Activated CD4-positive, alpha-beta T cell treated with anti-CD3 and anti-CD28 coated beads for 1 hour (primary cell): Measurements from ENCODE around the gene SLAMF8.

Experiments
- DNase-seq: peaks from one replicate; pipeline ENCODE4 v3.0.0-alpha.2; 2020

Gene SLAMF8

GRCh38 chr1:159849626-159850366, 23.1 kb downstream of the SLAMF8 start:
- DNase-seq: no peak

GRCh38 chr1:159851407-159851806, 24.7 kb downstream of the SLAMF8 start:
- no peak for DNase-seq

DNA sequence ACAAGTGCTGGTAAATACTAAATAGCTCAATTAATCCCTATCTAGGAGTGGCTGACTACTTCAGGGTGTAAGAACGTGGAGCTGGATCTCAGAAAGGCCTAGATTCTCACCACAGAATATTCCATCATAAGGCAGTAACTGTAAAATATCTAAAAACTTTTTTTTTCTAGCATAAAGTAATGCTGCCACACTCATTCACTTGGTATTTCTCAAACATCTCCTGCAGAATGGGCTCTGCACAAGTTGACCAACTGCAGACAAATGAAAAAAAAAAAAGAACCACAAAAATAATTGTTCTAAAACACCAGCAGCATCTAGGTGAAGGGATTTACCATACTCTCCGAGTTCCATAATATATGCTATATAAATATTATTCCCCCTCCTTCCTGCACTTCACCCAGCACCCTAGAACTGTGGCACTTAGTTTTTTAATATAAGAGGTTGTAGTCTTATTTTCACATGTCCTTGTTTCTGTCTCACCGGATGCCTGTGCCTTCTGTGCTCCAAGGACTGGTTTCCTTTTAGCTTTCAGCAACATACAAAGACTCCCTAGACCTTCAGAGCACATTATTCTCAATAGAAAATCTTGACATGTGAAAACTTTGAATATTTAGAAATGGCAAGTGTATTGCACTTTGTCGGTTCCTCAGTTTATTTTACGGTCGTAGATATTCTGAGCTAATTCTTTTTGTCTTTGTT, 26.9 kb downstream of the SLAMF8 start:
- no peak for DNase-seq

GRCh38 chr1:159854116-159854692, 27.5 kb downstream of the SLAMF8 start:
- DNase-seq: no peak

DNA sequence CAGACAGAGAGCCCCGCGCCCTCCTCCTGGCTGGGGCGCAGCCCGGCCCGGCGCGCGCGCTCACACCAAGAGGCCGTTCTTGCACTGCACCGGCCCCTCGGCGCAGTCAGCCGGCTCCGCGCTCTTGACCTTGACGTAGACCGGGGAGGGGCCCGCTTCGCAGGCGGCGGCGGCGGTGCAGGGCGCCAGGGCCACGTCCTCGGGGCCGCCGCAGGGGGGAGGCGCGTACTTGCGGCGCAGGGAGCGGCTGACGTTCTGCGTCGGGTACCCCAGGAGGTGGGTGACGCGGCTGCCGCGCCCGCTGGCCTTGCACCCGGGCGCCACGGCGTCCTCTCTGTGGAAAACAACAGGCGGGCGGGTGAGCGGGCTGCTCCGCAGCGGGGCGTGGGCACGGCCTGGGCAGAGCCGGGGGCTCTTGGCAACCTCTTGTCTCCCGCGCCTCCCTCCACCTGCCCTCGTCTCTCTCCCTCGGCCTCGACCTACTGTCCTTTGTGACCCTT, 28.1 kb downstream of the SLAMF8 start:
- peak; percentile 58 for DNase-seq

- no peak for DNase-seq
Measured at GRCh38 chr1:159855709-159856108, 29.0 kb downstream of the SLAMF8 start.

GRCh38 chr1:159856576-159856975, 29.9 kb downstream of the SLAMF8 start:
- no peak for DNase-seq

- DNase-seq: no peak
Measured at GRCh38 chr1:159857889-159858288, 31.2 kb downstream of the SLAMF8 start.

DNA sequence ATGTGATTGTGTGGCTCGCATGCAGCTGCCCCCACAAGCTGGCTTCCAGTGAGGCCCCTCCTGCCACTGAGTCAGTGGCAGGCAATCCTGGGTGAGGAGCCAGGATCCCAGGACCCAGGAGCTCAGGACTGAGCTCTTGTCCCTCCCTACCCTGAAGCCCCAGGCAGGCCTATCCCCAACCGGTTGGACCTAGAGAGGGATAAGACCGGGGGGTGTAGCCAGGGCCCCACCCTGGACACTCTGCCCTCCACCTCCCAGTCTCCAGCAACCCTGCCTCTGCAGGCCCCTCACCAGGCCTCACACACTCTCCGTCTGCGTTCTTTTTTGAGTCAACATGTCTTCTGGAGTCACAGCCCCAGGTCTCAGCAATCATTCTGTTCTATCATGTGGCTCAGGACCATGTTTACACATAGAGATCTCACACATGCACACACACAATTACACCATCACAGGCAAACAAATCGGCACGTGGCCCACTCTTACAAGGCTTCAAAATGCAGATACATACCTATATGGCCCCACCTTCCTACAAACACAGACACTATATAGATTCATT, 33.2 kb downstream of the SLAMF8 start:
- DNase-seq: no peak

DNA sequence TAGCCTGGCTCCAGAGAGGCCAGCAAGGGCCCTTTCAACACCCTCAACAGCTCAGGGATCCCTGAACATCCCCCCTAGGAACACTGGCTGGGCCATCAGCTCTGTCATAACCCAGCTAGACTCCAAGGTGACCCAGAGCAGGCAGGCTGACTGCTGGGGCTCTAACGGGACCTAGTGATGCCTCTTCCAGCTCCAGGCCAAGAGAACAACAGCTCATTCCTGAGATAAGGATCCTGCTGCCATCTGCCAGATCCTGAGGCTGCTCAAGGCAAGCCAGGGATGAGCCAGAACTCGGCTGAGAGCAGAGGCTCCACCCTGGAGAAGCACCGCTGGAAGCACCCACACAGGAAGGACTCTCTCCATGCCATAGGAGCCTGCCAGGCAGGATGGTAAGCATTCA, 33.8 kb downstream of the SLAMF8 start:
- DNase-seq: no peak

DNA sequence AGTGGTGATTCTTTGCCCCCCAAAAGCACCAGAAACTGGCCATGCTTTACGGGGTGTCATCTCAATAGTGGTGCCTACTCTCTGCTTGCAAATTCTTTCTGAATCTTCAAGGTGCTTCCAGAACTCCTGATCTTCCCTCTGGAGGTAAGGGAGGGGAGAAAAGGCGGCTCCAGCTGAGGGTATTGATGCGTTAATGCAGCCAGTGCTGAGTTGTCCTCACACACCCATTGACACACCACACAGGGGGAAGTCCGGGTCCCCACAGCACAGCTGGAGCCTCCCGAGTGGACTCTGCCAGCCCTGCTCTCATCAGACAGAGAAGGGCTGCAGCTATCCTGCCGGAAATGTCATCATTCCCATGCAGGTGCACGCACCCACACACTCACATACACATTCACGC, 34.5 kb downstream of the SLAMF8 start:
- no peak for DNase-seq

DNA sequence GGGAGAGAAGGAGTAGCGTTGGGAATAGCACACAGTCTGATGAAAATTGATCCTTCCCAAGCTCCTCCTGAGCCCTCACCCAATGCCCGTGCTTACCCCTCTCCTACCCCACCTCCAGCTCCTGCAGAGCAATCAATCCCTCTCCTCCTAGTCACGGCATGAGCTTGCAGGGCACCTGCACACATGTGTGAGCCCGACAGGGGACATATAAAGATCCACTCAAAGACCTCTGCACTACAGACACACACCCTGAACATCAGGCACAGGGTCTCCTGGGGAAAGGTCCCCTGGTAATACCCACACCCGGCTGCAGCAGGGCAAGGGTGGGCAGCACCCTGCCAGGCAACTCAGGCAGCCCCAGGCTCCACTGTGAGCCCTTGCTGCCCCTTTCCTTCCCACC, 35.4 kb downstream of the SLAMF8 start:
- no peak for DNase-seq

GRCh38 chr1:159862557-159862956, 35.9 kb downstream of the SLAMF8 start, which contains the start of gene VSIG8:
VSIG8 (minus strand) TSS chr1:159862657; CDS start chr1:159862521, 136 bp downstream.
- DNase-seq: no peak

- DNase-seq: no peak
Measured at GRCh38 chr1:159864262-159864661, 37.6 kb downstream of the SLAMF8 start.

DNA sequence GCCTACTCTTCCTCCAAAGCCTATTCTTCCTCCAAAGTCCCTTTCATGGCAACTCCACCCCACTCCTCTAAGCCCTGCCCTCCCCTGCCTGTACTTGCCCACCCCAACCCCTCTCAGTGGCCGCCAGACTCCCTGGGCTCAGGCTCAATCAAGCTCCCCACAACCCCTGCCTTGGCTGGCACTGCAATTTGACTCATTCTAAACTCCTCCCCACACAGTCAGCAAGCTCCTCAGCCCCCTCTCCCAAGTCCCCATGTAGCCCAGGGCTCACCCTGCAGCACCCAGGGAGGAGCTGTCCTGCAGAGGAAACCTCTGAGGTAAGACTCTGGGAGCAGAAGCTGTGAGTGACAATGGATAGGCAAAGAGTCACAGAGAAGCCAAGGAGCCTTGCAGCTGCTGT, 39.4 kb downstream of the SLAMF8 start:
- no peak for DNase-seq

DNA sequence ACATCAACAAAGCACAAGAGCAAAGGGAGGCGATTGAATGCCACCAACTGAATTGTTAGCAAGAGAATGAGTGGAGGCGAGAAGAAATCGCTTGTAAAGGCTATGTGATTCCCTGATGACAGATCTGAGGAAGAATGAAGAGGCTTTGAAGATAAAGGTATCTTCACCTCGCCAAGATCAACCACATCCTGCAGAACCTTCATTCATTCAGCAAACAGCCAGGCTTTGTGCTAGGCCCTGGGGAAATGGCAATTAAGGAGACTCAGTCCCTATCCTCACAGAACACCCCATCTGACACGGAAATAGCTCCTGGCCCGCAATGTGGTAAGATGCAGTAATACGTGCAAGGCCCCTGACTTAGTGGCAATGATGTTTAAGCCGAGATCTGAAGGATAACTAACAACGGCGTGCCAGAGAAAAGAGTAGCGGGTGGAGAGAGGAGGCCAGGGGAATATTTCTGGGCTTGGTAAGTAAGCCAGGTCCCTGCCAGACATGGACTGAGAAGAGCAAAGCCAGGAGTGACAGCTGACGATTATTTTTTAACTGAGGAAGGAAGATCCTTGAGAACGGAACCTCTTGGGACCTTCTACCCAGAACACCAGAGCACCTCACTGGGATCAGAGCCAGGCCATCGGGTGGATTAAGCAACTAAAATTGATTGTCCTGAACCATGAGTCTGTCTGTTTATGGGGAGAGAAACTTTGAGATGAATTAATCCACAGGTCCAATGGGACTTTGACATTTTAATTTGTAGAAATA, 40.4 kb downstream of the SLAMF8 start:
- DNase-seq: no peak

DNA sequence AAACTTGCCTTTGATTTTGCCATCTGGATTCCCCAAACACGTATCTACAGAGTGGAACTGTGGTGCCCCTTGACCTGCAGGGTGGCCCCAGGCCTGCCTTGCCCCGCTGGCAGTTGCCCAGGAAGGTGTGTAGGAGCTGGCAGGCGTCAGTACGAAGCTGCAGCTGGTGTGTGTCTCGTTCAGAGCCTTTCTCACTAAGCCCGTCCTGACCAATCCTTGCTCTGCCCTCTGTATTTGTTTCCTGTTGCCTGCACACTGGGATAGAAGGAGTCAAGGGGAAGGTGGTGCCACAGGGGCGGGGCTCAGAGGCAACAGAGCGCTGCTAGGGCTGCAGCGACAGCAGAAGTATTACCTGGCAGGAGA, 41.0 kb downstream of the SLAMF8 start:
- no peak for DNase-seq

DNA sequence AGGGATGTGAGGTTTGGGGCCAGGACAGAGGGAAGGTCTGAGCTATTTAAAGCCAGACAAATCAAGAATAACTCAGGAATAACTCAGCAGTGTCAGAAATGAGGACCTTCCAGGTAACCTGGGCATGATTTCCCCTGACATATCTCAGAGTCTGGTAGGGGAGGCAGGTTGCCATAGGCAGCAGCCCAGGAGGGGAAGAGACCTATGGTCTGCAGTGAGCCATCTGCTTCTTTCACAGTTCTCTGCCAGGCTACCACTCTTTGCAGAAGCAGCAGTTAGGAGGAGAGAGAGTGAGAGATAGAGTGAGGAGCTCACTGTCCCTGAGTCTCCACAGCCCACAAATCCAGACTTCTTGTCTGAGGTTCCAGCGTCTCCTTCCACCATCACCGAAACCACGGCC, 42.1 kb downstream of the SLAMF8 start:
- DNase-seq: no peak

DNA sequence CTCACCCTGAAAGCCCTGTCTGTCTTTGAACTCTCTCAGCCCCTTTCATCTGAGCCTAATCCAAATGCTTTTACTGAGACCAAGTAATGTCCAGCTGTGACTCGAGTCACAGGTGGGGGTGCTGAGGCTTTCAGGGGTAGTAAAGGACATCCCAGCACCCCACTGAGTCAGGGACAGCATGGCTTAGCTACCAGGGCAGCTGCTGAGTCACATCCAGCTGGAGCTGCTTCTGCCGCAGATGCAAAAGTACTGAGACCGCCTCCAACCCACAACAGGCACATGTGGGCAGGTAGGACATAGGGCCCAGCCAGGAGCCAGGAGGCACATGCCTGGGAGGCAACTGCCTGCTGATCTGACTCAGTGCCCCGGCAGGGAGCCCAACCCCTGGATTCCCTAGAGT, 42.5 kb downstream of the SLAMF8 start:
- no peak for DNase-seq

GRCh38 chr1:159869607-159870006, 42.9 kb downstream of the SLAMF8 start:
- DNase-seq: no peak

DNA sequence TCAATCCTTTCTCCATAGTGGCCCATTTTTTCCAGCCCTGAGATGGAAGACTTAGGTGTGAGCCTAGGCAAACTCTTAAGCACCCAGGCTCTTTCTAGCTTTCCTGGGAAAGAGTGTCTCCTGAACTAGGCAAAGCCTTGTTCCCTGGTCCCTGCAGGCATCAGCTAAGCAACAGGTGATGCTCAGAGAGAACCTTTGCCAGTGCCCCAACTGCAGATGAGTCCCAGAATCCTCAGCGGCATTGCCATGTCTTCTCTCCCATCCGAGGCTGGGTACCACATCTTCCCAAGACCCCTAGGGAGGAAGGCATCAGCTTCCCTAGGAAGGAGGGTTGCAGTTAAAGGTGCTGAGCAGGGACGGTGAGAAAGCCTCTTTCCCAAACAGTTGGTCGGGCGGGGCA, 44.0 kb downstream of the SLAMF8 start:
- DNase-seq: no peak

- no peak for DNase-seq
Measured at GRCh38 chr1:159872891-159873290, 46.2 kb downstream of the SLAMF8 start.

- DNase-seq: no peak
Measured at GRCh38 chr1:159873530-159874143, 47.0 kb downstream of the SLAMF8 start.
